Measurements from ENCODE around the gene HOXA10. TPM values are rescaled to one million over a fixed set of nuclear protein-coding genes. Genes with fewer than 3 reads are reported as not detected.

The HOXA10 gene
- total RNA-seq, 2 experiments from 2014 or later, result not detected

DNA sequence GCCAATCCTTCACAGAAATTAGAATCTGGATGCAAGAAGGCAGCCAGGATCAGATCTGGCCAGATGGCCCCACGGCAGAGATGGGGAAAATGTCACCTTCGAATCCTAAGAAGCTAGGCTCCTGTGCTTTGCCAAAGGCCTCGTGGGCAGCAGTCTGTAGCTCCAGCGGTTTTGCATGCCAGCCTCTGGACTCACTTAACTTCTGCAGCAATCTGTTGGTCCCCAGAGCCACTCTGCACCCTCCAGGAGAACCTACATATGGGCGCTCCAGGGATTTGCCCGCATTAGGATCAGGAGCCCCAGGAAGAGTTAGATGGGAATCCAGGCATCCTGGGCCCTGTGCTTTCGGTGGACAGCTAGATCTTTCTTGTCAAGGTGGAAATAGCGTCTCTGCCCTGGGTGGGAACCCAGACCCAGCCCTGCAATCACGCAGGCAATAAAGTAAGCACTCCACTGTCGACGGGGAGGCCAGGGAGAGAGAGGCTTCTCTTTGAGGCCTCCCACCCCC, 35.9 kb upstream of the HOXA10 start:
- Mint-ChIP-seq H3K4me1 (ENCODE audit: low read depth) (peaks cover 25% of the 10 kb centered on the region), H3K36me3 (ENCODE audit: low read depth) (no peaks in the 10 kb centered on the region), H3K27me3 (peaks cover 97% of the 10 kb centered on the region), H3K4me3 (peak overlapping the region; percentile 59), H3K27ac (no peak overlapping the region), H3K9me3 (no peaks in the 10 kb centered on the region)
- H3K4me1 ChIP-seq (ENCODE audit: insufficient read depth, low read length), result peaks cover 33% of the 10 kb centered on the region
- CTCF ChIA-PET, result interaction anchor here (0.9 to 1.9 kb wide), 5 partner anchors 14 to 886 kb away, joined by 4 to 8 read pairs (median 4); no protein-coding TSS in a partner anchor
- POLR2A ChIA-PET, result no interaction called here
- H3K27me3 ChIP-seq (ENCODE audit: control insufficient read depth in 1 of 2, insufficient read depth in 2 of 2, low read length in 2 of 2), result peaks cover 83 to 100% of the 10 kb centered on the region in 2 experiments
- no peaks in the 10 kb centered on the region for H3K36me3 ChIP-seq (ENCODE audit: insufficient read depth, low read length)
- intact Hi-C loops (cut with DNase I, micrococcal nuclease), result loop anchor here (5.0 kb wide), 4 partner anchors 362 to 812 kb away; no protein-coding TSS in a partner anchor
- no peak overlapping the region for H3K27ac ChIP-seq (ENCODE audit: low read depth in 1 of 2, low read length in 2 of 2)
- H3K9me3 ChIP-seq (ENCODE audit: control insufficient read depth in 1 of 2, insufficient read depth in 1 of 2, low read length in 2 of 2), result peaks cover 0 to 29% of the 10 kb centered on the region in 2 experiments
- ATAC-seq (ENCODE audit: poor library complexity) (no peak), DNase-seq (no peak)
- TF ChIP-seq, protein P1, sequence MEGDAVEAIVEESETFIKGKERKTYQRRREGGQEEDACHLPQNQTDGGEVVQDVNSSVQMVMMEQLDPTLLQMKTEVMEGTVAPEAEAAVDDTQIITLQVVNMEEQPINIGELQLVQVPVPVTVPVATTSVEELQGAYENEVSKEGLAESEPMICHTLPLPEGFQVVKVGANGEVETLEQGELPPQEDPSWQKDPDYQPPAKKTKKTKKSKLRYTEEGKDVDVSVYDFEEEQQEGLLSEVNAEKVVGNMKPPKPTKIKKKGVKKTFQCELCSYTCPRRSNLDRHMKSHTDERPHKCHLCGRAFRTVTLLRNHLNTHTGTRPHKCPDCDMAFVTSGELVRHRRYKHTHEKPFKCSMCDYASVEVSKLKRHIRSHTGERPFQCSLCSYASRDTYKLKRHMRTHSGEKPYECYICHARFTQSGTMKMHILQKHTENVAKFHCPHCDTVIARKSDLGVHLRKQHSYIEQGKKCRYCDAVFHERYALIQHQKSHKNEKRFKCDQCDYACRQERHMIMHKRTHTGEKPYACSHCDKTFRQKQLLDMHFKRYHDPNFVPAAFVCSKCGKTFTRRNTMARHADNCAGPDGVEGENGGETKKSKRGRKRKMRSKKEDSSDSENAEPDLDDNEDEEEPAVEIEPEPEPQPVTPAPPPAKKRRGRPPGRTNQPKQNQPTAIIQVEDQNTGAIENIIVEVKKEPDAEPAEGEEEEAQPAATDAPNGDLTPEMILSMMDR (IDR thresholded peaks at IDR 0.05), result no peak
- no peak overlapping the region for H3K4me3 ChIP-seq (ENCODE audit: low read length)

DNA sequence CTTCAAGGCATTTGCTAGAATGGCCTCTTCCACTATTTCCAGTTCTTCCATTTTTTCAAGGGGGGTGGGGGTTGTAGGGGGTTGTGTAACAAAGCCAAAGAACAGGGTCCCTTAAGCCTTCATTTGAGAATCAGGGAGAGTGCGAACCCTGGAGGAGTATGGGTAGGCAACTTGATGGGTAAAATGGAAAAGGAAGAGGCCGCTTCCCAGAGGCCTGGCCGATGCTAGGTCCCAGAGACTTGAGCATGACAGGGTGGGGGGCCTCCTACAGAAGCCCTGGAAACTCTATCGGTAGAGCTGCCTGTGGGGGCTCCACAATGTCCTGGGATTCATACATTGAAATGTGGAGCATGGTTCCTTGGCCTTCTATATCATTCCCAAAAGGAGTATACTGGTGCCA, 34.9 kb upstream of the HOXA10 start:
- H3K36me3 ChIP-seq (ENCODE audit: insufficient read depth, low read length), result no peaks in the 10 kb centered on the region
- H3K27me3 Mint-ChIP-seq, result peaks cover 97% of the 10 kb centered on the region
- TF ChIP-seq, protein P1 (IDR thresholded peaks at IDR 0.05), result no peak
- H3K4me3 Mint-ChIP-seq, result no peak overlapping the region
- H3K27me3 ChIP-seq (ENCODE audit: control insufficient read depth in 1 of 2, insufficient read depth in 2 of 2, low read length in 2 of 2), result peaks cover 85 to 100% of the 10 kb centered on the region in 2 experiments
- H3K9me3 ChIP-seq (ENCODE audit: control insufficient read depth in 1 of 2, insufficient read depth in 1 of 2, low read length in 2 of 2), result peaks cover 0 to 31% of the 10 kb centered on the region in 2 experiments
- no peak overlapping the region for H3K4me3 ChIP-seq (ENCODE audit: low read length)
- CTCF ChIA-PET, result interaction anchor here (1.4 to 1.9 kb wide), 3 partner anchors 13 to 811 kb away, joined by 4 to 8 read pairs (median 4); no protein-coding TSS in a partner anchor
- peaks cover 35% of the 10 kb centered on the region for H3K4me1 Mint-ChIP-seq (ENCODE audit: low read depth)
- H3K36me3 Mint-ChIP-seq (ENCODE audit: low read depth), result no peaks in the 10 kb centered on the region
- no peaks in the 10 kb centered on the region for H3K9me3 Mint-ChIP-seq
- H3K27ac Mint-ChIP-seq, result no peak overlapping the region
- H3K27ac ChIP-seq (ENCODE audit: low read depth in 1 of 2, low read length in 2 of 2), result no peak overlapping the region
- intact Hi-C loops (cut with DNase I, micrococcal nuclease), result no loop called here
- peaks cover 38% of the 10 kb centered on the region for H3K4me1 ChIP-seq (ENCODE audit: insufficient read depth, low read length)
- DNase-seq, result no peak
- no peak for ATAC-seq (ENCODE audit: poor library complexity)
- POLR2A ChIA-PET, result no interaction called here

DNA sequence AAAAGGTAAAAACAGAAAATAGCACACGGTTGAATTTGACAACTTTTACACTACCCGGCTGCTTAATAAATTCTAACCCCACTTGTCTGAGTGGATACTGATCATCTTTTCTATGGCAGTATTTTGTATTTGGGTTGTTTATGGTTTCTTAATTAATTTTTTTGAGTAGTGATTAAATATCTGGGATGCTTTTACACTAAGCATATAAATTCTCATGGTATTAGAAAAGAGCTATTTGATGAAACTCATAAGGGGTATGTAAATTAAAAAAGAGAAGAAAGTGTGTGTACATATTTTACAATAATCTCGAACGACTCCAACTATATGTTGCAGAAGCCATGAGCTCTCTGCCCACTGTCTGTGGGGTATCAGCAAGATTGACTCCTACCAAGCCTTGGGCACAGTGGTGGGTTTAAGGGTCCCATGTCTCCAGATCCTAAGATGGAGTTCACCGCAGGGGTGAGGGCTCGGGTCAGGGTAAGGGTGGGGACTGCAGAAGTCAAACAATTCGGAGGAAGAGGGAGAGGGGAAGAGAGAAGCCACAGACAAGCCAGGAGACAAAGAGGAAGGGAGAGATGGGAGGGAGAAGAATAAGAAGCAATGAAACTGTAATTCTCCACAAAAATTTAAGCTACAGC, 33.3 kb upstream of the HOXA10 start:
- no peak overlapping the region for H3K27ac Mint-ChIP-seq
- TF ChIP-seq, protein P1 (IDR thresholded peaks at IDR 0.05), result no peak

More for the DNA sequence above, 33.3 kb upstream of the HOXA10 start:
- intact Hi-C loops (cut with DNase I, micrococcal nuclease), result no loop called here
- no peak overlapping the region for H3K4me3 Mint-ChIP-seq
- H3K27me3 Mint-ChIP-seq, result peaks cover 99% of the 10 kb centered on the region
- CTCF ChIA-PET, result interaction anchor here (1.0 to 1.3 kb wide), 2 partner anchors 11 to 46 kb away, joined by 4 read pairs; no protein-coding TSS in a partner anchor
- peaks cover 0 to 26% of the 10 kb centered on the region in 2 experiments for H3K9me3 ChIP-seq (ENCODE audit: control insufficient read depth in 1 of 2, insufficient read depth in 1 of 2, low read length in 2 of 2)
- peaks cover 90 to 99% of the 10 kb centered on the region in 2 experiments for H3K27me3 ChIP-seq (ENCODE audit: control insufficient read depth in 1 of 2, insufficient read depth in 2 of 2, low read length in 2 of 2)
- no peaks in the 10 kb centered on the region for H3K36me3 ChIP-seq (ENCODE audit: insufficient read depth, low read length)
- no peak overlapping the region for H3K27ac ChIP-seq (ENCODE audit: low read depth in 1 of 2, low read length in 2 of 2)
- POLR2A ChIA-PET, result interaction anchor here (1.2 kb wide), 1 partner anchor 11 kb away, joined by 3 read pairs; no protein-coding TSS in a partner anchor
- no peaks in the 10 kb centered on the region for H3K9me3 Mint-ChIP-seq
- no peaks in the 10 kb centered on the region for H3K36me3 Mint-ChIP-seq (ENCODE audit: low read depth)
- no peak overlapping the region for H3K4me3 ChIP-seq (ENCODE audit: low read length)
- H3K4me1 Mint-ChIP-seq (ENCODE audit: low read depth), result peaks cover 33% of the 10 kb centered on the region
- peaks cover 28% of the 10 kb centered on the region for H3K4me1 ChIP-seq (ENCODE audit: insufficient read depth, low read length)
- DNase-seq (no peak), ATAC-seq (ENCODE audit: poor library complexity) (no peak)
